MM.1S (cell line): ENCODE results near the gene KCNC1.

Experiments used
- EZH2 ChIP-seq: fragments of 300-600 bp; sonication (generic); optimal IDR thresholded peaks from 2 replicates; pipeline ENCODE3; 2017; ENCODE audit warnings: low read depth, mild to moderate bottlenecking, antibody characterized with exemption, low read length, mixed read lengths
- TF ChIP-seq, protein P1 (sequence below): fragments of 300-600 bp; sonication (generic); IDR thresholded peaks from 2 replicates; pipeline ENCODE4 v1.5.1; 2016; ENCODE audit warnings: antibody characterized with exemption, low read length, mixed read lengths

GRCh38 chr11:17803754-17804334, 69.3 kb downstream of the KCNC1 start:
- TF ChIP-seq, protein P1, sequence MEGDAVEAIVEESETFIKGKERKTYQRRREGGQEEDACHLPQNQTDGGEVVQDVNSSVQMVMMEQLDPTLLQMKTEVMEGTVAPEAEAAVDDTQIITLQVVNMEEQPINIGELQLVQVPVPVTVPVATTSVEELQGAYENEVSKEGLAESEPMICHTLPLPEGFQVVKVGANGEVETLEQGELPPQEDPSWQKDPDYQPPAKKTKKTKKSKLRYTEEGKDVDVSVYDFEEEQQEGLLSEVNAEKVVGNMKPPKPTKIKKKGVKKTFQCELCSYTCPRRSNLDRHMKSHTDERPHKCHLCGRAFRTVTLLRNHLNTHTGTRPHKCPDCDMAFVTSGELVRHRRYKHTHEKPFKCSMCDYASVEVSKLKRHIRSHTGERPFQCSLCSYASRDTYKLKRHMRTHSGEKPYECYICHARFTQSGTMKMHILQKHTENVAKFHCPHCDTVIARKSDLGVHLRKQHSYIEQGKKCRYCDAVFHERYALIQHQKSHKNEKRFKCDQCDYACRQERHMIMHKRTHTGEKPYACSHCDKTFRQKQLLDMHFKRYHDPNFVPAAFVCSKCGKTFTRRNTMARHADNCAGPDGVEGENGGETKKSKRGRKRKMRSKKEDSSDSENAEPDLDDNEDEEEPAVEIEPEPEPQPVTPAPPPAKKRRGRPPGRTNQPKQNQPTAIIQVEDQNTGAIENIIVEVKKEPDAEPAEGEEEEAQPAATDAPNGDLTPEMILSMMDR: no peak
- no peak for TF ChIP-seq EZH2
